ENCODE results near the gene LCN1.
"Not testable (repeated sequence)": the region's sequence is repeated elsewhere in the genome, so short reads cannot be mapped to it uniquely, and the experiment has no call there.

The LCN1 gene

GRCh38 chr9:135549478-135550343 is 28.5 kb downstream of the LCN1 start:
- not testable (repeated sequence) for DNase-seq

DNA sequence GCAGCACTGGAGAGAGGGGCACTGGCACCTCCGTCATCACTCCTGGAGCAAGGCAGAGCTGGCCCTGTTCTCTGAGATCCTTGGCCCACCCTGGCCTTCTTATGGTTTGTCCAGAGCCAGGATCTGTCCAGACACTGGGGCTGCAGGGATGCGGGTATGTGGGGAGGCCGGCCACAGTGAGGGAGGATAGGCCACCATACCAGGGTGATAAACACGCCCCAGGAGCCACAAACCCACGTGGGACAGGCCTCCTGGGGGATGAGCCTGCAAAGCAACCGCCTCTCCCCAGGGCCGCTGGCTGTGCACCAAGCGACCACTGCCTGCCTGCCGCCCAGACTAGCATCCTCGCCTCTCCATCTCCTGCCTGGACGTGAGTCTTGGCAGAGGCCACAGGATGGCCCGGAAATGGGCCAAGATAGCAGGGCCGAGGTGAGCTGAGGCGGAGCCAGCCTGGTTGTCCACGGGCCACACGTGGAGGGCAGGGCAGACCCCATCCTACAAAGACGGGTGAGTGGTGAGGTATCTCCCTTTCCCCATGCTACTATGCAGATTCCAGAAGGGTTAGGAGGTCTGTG is 29.2 kb downstream of the LCN1 start:
- DNase-seq, result no peak

DNA sequence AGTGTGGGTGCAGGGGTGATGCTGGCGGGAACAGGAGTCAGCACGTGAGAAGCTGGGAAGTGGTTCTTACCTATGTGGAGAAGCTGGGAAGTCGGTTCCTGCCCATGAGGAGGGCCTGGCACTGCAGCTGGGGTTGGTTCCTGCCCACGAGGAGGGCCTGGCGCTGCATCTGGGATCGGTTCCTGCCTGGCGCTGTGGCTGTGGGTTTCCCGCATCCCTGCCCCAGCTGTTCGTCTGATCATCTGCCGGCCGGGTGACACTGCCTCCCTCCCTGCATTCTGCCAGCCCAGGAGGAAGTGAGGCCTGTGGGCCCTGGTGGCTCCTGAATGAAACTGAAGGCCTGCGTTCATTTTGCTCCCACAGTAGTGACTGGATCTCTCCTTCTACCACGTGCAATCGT is 29.8 kb downstream of the LCN1 start:
- DNase-seq, result no peak

DNA sequence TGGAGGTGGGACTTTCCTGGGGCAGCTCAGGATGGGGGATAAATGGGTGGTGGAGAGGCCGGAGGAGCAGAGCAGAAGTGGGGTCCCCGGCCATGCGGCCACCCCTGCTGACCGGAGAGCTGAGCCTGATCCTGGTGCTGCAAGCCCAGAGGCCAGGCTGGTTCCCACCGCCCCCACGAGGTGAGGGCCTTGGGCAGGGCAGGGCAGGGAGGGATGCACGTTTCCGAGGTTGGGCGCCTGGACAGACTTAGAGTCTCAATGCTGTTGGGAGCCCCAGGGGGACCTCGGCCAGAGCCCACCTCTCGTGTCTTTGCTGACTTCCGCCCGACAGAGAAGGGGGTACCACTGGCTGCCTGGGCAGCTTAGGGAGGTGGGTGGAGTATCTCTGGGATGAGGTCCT is 30.2 kb downstream of the LCN1 start:
- DNase-seq, result no peak

- DNase-seq, result no peak
Observed at GRCh38 chr9:135552021-135552697, 30.9 kb downstream of the LCN1 start.

DNA sequence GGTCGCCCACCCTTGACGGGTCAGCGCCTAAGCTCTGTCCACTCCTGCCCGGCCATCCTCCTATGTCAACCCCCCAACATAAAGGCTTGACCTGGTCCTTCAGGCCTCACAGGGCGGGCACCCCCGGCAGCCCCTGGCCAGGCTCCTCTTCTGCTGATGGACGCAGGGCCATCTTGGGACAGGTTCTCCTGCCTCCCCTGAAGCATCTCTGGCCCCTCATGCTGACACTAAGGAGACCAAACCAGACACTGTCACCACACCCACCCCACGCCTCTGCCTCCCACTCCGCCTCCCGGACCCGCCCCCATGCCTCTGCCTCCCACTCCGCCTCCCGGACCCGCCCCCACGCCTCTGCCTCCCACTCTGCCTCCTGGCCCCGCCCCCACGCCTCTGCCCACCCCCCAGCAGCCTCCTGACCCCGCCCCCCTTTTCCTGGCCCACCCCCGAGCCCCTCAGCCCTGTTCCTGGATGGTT is 31.5 kb downstream of the LCN1 start:
- no peak for DNase-seq

DNA sequence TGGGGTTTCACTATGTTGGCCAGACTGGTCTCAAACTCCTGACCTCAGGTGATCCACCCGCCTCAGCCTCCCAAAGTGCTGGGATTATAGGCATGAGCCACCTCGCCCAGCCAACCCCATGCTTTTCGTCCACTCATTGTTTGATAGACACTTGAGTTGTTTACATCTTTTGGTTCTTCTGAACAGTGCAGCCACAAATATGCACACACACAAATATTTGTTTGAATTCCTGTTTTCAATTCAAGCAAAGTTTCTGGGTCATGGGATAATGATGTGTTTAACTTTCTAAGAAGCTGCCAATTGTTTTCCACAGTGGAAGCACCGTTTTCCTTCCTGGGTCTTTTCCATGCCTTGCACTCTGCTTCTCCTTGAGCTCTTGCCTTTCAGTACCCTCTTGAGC is 33.5 kb downstream of the LCN1 start:
- DNase-seq, result no peak

- no peak for DNase-seq
Observed at GRCh38 chr9:135555203-135555602, 34.0 kb downstream of the LCN1 start.

- no peak for DNase-seq
Observed at GRCh38 chr9:135555910-135556309, 34.7 kb downstream of the LCN1 start.

DNA sequence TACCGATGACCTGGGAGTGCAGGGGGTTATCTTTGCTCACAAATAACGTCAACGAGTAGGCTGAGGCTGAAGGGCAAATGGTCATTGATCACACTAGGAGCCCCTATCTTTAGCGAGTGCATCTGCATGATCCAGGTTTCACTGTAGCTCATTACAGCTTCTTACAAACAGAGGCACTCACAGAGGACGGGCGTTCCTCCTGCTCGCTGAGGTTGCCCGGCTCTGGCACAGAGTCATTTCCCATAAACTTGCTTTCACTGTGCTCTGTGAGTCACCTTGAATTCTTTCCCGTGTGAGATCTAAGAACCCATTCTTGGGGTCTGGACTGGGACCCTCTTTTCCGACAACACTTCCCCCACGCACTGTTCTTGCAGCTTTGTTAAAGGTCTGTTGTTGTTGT is 38.4 kb downstream of the LCN1 start:
- DNase-seq, result no peak

DNA sequence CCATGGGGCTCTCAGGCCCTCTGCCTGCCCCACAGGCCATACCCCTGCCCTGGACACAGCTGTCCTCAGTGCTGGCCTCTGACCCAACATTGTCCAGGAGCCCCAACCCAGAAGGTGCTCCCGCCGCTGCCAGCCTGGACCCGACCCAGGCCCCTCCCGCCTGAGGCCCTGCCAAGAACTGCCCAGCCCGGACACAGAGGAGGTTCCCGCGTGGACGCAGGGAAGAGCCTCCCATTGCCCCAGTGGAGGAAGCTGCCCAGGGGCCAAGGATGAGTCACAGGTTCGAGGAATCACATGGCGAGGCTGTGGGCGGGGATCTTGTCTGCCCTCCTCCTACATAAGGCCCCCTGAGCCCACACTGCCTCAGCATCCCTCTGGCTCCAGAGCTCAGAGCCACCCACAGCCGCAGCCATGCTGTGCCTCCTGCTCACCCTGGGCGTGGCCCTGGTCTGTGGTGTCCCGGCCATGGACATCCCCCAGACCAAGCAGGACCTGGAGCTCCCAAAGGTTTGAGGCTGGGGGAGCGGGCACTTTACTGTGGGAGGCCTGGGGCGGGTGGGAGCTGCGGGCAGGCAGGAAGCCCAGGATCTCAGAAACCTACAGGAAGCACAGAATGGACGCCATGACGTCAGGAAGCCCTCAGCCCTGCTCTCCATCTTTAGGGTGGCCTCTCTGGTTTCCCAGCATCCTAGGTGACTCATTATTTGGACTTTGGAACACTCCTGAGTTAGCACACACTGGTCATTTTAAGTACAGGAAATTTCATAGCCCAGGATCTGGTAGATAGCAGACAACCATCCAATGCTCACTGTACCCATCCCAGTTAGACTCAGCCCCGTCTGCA is 40.4 kb downstream of the LCN1 start, which contains the start of gene PAEP:
Gene PAEP (plus strand): TSS at position 366 of the 844 bp plus-strand sequence.
- DNase-seq, result no peak

DNA sequence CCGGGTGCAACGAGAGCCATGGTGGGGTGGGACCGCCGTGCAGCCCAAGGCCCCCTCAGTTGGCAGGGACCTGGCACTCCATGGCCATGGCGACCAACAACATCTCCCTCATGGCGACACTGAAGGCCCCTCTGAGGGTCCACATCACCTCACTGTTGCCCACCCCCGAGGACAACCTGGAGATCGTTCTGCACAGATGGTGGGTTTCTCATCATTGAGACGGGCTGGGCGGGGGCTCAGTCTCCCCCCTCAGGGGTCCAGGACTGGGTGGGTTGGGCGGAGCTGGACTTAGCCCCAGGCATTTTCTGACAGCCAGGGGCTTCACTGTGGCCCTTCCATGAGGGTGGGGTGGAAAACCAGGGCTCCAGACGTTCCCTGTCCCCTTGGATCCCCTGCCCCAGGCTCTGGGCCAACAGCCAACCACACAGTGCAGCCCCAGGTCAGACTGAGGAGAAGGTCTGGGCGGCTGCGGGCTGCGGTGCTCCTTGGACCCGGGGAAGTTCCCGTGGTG is 41.0 kb downstream of the LCN1 start:
- DNase-seq, result no peak

DNA sequence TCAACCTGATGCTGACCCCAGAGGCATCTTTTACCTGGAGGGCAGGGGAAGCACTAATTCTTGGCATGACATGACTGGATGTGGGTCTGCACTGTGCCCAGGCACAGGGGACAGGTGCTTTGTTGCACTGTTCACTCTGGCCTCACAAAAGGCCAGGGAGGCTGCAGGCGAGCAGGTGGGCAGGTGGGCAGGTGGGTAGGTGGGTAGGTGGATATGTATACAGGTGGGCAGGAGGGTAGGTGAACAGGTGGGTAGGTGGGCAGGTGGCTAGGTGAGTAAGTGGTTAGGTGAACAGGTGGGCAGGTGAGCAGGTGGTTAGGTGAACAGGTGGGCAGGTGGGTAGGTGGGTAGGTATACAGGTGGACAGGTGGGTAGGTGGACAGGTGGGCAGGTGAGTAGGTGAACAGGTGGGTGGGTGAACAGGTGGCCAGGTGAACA is 41.8 kb downstream of the LCN1 start:
- no peak for DNase-seq

- DNase-seq, result no peak
Observed at GRCh38 chr9:135563858-135564257, 42.6 kb downstream of the LCN1 start.

- no peak for DNase-seq
Observed at GRCh38 chr9:135565141-135565628, 43.9 kb downstream of the LCN1 start.

DNA sequence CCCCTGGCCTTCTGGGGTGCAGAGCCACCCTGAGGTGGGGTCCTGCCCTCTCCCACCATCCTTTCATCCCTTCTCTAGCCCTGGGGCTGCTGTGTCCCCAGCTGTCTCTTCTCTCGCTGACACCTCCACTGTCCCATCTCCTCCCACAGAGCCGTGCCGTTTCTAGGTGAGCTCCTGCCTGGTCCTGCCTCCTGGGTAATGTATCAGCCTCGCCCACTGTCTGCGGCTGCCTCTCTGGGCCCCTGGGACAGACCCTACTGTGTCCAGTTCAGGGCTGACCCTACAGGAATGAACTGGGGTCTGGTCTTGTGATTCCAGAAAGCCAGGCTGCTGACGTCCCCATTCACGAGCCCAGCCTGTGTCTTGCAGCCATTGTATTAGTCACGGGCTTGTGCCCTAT is 44.4 kb downstream of the LCN1 start:
- DNase-seq, result no peak

DNA sequence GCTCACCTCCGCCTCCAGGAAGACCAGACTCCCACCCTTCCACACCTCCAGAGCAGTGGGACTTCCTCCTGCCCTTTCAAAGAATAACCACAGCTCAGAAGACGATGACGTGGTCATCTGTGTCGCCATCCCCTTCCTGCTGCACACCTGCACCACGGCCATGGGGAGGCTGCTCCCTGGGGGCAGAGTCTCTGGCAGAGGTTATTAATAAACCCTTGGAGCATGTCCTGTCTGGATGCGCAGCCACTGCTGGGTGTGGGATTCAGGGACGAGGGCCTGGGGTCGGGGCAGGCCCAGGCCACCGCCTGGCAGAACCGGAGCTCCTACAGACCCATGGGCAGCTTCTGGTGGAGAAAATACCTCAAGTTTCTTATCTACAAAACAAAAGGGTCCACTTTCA is 45.3 kb downstream of the LCN1 start:
- DNase-seq, result no peak

GRCh38 chr9:135567311-135567710 is 46.1 kb downstream of the LCN1 start:
- no peak for DNase-seq

DNA sequence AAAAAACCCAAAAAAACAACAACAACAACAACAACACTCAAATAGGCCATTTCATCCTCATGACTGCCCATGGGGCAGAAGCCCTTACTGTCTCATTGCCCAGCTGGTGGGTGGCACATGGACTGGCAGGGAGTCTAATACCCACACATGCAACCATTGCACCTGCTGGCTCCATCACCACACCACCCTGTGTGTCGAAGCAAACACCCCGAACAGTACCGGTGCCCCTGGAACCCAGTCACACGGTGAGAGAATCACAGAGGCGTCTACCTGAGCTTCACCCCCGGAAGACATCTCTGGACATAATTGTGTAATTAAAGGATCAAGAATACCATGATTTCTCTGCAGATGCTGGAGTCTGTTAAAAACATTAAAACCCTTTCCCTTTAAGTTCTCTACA is 46.8 kb downstream of the LCN1 start:
- DNase-seq, result no peak

GRCh38 chr9:135570456-135570855 is 49.2 kb downstream of the LCN1 start:
- no peak for DNase-seq

GRCh38 chr9:135572233-135572632 is 51.0 kb downstream of the LCN1 start:
- DNase-seq, result no peak

DNA sequence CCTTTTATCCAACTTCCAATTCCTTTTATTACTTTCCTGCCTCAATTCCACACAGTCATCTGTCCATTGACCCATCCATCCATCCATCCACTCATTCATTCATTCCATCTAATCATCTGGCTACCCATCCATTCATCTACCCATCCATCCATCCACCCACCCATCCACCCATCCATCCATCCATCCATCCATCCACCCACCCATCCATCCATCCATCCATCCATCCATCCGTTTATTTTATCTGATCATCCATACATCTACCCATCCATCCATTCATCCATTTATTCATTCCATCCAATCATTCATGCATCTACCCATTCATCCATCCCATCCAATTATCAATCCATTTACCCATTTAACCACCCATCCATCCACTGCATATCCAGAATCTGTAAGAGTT is 51.9 kb downstream of the LCN1 start:
- DNase-seq, result no peak

Measured in NCI-H2171 treated with DMSO at 0.1 percent for 48 hours (cell line).